Fibroblast of pulmonary artery (primary cell): Measurements from ENCODE around the gene MRPL43.

Experiments
- DNase-seq: peaks from one replicate; pipeline ENCODE4 v3.0.0-alpha.2; 2010; ENCODE audit warnings: low read depth
- H3K4me3 ChIP-seq: replicated peaks from 2 replicates; pipeline ENCODE4 v1.5.1; 2011; ENCODE audit warnings: low read depth, mild to moderate bottlenecking, control low read depth, low read length, moderate library complexity
- TF ChIP-seq, protein P1 (sequence below): IDR thresholded peaks from 2 replicates; pipeline ENCODE4 v1.5.1; 2011; ENCODE audit warnings: mild to moderate bottlenecking, control low read depth, low read length, inconsistent platforms; ENCODE audit errors: missing control alignments

Gene MRPL43

DNA sequence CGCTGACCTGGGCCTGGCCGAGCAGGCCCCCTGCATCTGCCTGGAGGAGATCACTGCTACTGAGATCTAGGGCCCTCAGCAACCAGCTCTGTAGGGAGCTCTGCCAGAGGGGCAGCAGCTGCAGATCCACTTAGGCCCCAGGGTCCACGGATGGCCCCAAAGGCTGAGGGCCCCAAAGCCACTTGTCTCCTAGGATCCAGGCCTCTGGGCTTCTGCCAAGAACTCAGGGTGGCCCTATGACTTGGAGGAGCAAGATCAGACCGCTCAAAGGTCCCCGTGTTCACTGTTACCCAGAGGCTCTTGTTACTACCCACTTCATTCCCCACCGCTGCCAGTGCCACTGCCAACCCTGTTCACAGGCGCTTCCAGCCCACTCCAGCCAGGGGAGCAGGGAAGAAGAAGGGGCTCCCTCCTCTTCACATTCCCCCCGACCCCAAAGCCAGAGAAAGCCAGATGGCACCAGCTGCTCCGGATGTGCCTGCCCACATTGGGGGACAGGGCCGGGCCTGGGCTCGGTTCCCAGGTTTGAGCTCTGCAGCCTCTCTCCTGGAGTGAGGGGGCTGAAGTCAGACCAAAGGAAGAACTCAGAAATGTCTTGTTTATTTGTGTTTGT, 19.9 kb upstream of the MRPL43 start:
- DNase-seq = no peak
- TF ChIP-seq, protein P1, sequence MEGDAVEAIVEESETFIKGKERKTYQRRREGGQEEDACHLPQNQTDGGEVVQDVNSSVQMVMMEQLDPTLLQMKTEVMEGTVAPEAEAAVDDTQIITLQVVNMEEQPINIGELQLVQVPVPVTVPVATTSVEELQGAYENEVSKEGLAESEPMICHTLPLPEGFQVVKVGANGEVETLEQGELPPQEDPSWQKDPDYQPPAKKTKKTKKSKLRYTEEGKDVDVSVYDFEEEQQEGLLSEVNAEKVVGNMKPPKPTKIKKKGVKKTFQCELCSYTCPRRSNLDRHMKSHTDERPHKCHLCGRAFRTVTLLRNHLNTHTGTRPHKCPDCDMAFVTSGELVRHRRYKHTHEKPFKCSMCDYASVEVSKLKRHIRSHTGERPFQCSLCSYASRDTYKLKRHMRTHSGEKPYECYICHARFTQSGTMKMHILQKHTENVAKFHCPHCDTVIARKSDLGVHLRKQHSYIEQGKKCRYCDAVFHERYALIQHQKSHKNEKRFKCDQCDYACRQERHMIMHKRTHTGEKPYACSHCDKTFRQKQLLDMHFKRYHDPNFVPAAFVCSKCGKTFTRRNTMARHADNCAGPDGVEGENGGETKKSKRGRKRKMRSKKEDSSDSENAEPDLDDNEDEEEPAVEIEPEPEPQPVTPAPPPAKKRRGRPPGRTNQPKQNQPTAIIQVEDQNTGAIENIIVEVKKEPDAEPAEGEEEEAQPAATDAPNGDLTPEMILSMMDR = no peak
- no peak overlapping the region for H3K4me3 ChIP-seq

GRCh38 chr10:101006593-101007098, 19.3 kb upstream of the MRPL43 start:
- DNase-seq = no peak
- H3K4me3 ChIP-seq = no peak overlapping the region
- TF ChIP-seq, protein P1 = no peak

GRCh38 chr10:101005869-101006567, 18.7 kb upstream of the MRPL43 start:
- H3K4me3 ChIP-seq = no peak overlapping the region
- DNase-seq = no peak
- TF ChIP-seq, protein P1 = no peak

DNA sequence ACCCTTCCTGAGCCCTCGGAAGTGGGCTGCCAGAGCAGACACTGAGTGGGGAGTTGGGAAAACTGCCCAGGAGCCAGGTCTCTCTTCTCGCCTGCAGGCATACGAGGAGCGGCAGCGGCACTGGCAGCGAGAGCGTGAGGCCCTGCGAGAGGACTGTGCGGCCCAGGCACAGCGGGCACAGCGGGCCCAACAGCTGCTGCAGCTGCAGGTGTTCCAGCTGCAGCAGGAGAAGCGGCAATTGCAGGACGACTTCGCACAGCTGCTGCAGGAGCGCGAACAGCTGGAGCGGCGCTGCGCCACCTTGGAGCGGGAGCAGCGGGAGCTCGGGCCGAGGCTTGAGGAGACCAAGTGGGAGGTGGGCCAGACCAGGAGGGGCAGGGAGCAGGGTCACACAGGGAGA, 18.1 kb upstream of the MRPL43 start:
- DNase-seq = no peak
- H3K4me3 ChIP-seq = no peak overlapping the region
- TF ChIP-seq, protein P1 = no peak

DNA sequence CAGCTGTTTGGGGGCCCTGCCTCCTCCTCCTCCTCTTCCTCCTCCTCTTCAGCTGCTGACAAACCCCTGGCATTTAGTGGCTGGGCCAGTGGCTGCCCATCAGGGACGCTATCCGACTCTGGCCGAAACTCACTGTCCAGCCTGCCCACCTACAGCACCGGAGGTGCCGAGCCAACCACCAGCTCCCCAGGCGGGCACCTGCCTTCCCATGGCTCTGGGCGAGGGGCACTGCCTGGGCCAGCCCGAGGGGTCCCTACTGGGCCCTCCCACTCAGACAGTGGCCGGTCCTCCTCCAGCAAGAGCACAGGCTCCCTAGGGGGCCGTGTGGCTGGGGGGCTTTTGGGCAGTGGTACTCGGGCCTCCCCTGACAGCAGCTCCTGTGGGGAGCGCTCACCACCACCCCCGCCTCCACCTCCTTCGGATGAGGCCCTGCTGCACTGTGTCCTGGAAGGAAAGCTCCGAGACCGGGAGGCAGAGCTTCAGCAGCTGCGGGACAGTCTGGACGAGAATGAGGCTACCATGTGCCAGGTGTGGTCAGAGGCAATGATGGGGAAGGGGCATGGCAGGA, 16.4 kb upstream of the MRPL43 start:
- H3K4me3 ChIP-seq = no peak overlapping the region
- TF ChIP-seq, protein P1 = no peak
- no peak for DNase-seq

DNA sequence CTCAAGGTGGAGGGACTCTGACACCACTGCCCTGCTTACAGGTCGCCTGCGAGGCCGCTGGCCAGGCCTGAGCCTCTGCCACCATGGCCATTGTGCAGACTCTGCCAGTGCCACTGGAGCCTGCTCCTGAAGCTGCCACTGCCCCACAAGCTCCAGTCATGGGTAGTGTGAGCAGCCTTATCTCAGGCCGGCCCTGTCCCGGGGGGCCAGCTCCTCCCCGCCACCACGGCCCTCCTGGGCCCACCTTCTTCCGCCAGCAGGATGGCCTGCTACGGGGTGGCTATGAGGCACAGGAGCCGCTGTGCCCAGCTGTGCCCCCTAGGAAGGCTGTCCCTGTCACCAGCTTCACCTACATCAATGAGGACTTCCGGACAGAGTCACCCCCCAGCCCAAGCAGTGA, 15.2 kb upstream of the MRPL43 start:
- DNase-seq = no peak
- H3K4me3 ChIP-seq = no peak overlapping the region
- TF ChIP-seq, protein P1 = no peak
